Neuronal stem cell (in vitro differentiated cells): ENCODE results near the gene TMEM130.

ENCODE experiments used
- DNase-seq: peaks from one replicate; pipeline ENCODE4 v3.0.0-alpha.2; 2013; ENCODE audit warnings: low spot score
- H2AFZ ChIP-seq: one replicate; pipeline ENCODE4 v1.6.1; 2013; ENCODE audit warnings: mild to moderate bottlenecking, low read length, inconsistent platforms
- H2AK5ac ChIP-seq: 2 replicates; pipeline ENCODE4 v1.6.1; 2013; ENCODE audit warnings: low read depth, mild to moderate bottlenecking, inconsistent platforms, low read length, moderate library complexity, mixed read lengths
- H2BK120ac ChIP-seq: 2 replicates; pipeline ENCODE4 v1.6.1; 2013; ENCODE audit warnings: low read depth, mild to moderate bottlenecking, inconsistent platforms, low read length, moderate library complexity, mixed read lengths
- H2BK12ac ChIP-seq: one replicate; pipeline ENCODE4 v1.6.1; 2013; ENCODE audit warnings: low read length, inconsistent platforms
- H2BK15ac ChIP-seq: 2 replicates; pipeline ENCODE4 v1.6.1; 2013; ENCODE audit warnings: mild to moderate bottlenecking, low read length, inconsistent platforms, mixed read lengths
- H2BK5ac ChIP-seq: one replicate; pipeline ENCODE4 v1.6.1; 2013; ENCODE audit warnings: inconsistent platforms, mild to moderate bottlenecking, low read length, moderate library complexity
- H3K14ac ChIP-seq: one replicate; pipeline ENCODE4 v1.6.1; 2013; ENCODE audit warnings: low read length, inconsistent platforms
- H3K18ac ChIP-seq: 2 replicates; pipeline ENCODE4 v1.6.1; 2013; ENCODE audit warnings: low read length, inconsistent platforms
- H3K23ac ChIP-seq: 2 replicates; pipeline ENCODE4 v1.6.1; 2013; ENCODE audit warnings: low read depth, mild to moderate bottlenecking, mixed read lengths, low read length, inconsistent platforms; ENCODE audit not compliant: poor library complexity
- H3K27ac ChIP-seq: replicated peaks from 3 replicates; pipeline ENCODE4 v1.5.1; 2013; ENCODE audit warnings: low read length, inconsistent platforms
- H3K27me3 ChIP-seq, 3 experiments: 2 replicates each; pipeline ENCODE4 v1.6.1; 2013; ENCODE audit warnings: low read length in 3 of 3, mild to moderate bottlenecking in 2 of 3, inconsistent platforms in 1 of 3, low read depth in 1 of 3, mixed read lengths in 1 of 3, moderate library complexity in 1 of 3; ENCODE audit not compliant: control insufficient read depth in 3 of 3, insufficient read depth in 3 of 3
- H3K36me3 ChIP-seq, 2 donors: replicated peaks in 1 of 2; 2 replicates each; pipeline ENCODE4 v1.6.1; 2013; ENCODE audit warnings: low read length in 2 of 2; ENCODE audit not compliant: control insufficient read depth in 2 of 2, insufficient read depth in 2 of 2
- H3K4ac ChIP-seq: 2 replicates; pipeline ENCODE4 v1.6.1; 2013; ENCODE audit warnings: inconsistent platforms, mild to moderate bottlenecking, low read length, moderate library complexity
- H3K4me1 ChIP-seq, 2 donors: 1 replicate in 1 of 2; 2 replicates in 1 of 2; pipeline ENCODE4 v1.6.1; 2013; ENCODE audit warnings: low read length in 2 of 2, low read depth in 1 of 2; ENCODE audit not compliant: control insufficient read depth in 2 of 2, insufficient read depth in 1 of 2
- H3K4me2 ChIP-seq: one replicate; pipeline ENCODE4 v1.6.1; 2013; ENCODE audit warnings: mild to moderate bottlenecking, low read length, inconsistent platforms; ENCODE audit not compliant: insufficient read depth, poor library complexity, severe bottlenecking
- H3K4me3 ChIP-seq, 2 donors: 2 replicates each; pipeline ENCODE4 v1.5.1; 2013; ENCODE audit warnings: low read length in 2 of 2, mild to moderate bottlenecking in 2 of 2, inconsistent platforms in 1 of 2, moderate library complexity in 1 of 2
- H3K79me1 ChIP-seq: one replicate; pipeline ENCODE4 v1.6.1; 2013; ENCODE audit warnings: low read depth, mild to moderate bottlenecking, inconsistent platforms, low read length, moderate library complexity
- H3K9ac ChIP-seq: one replicate; pipeline ENCODE4 v1.6.1; 2013; ENCODE audit warnings: mild to moderate bottlenecking, low read depth, low read length, inconsistent platforms; ENCODE audit not compliant: poor library complexity
- H3K9me3 ChIP-seq, 2 donors: replicated peaks in 1 of 2; 2 replicates each; pipeline versions ENCODE3 to v1.6.1; 2013; ENCODE audit warnings: low read length in 2 of 2, mild to moderate bottlenecking in 2 of 2, inconsistent platforms in 1 of 2, low read depth in 1 of 2, mixed read lengths in 1 of 2, moderate library complexity in 1 of 2; ENCODE audit not compliant: control insufficient read depth in 2 of 2, insufficient read depth in 1 of 2
- H4K8ac ChIP-seq: one replicate; pipeline ENCODE4 v1.6.1; 2013; ENCODE audit warnings: low read depth, mild to moderate bottlenecking, inconsistent platforms, low read length, moderate library complexity
- H4K91ac ChIP-seq: one replicate; pipeline ENCODE4 v1.6.1; 2013; ENCODE audit warnings: low read length, low read depth, mild to moderate bottlenecking, inconsistent platforms; ENCODE audit not compliant: poor library complexity
- WGBS, 2 donors: extraction: QIAGEN DNeasy Blood & Tissue Kit; methylation state at CpG; one replicate each; pipeline ENCODE4 v1.1.7; 2013; ENCODE audit warnings: missing lambda C conversion rate in 2 of 2, mixed read lengths in 1 of 2; ENCODE audit not compliant: insufficient read length in 2 of 2, insufficient replicate concordance in 1 of 2; ENCODE audit errors: extremely low coverage in 2 of 2; 5-methylcytosine and 5-hydroxymethylcytosine counted together

The TMEM130 gene

GRCh38 chr7:98866351-98866750 lies 3.5 kb downstream of the TMEM130 start:
- Histone ChIP-seq H3K79me1 (no peaks in the 10 kb centered on the region), H3K9ac (no peak overlapping the region), H3K4me2 (no peak overlapping the region), H2AK5ac (no peak overlapping the region), H3K18ac (peak overlapping the region; percentile 59), H3K4me1 (peaks cover 4 to 16% of the 10 kb centered on the region in 2 donors), H2AFZ (no peak overlapping the region), H2BK15ac (no peak overlapping the region), H2BK5ac (no peak overlapping the region), H3K27ac (no peak overlapping the region), H2BK12ac (no peak overlapping the region), H4K8ac (no peak overlapping the region), H3K36me3 (no peaks in the 10 kb centered on the region), H3K4ac (no peak overlapping the region), H3K14ac (peak overlapping the region; percentile 84), H3K23ac (no peak overlapping the region), H3K9me3 (no peaks in the 10 kb centered on the region), H2BK120ac (no peak overlapping the region), H3K4me3 (no peak overlapping the region), H4K91ac (no peak overlapping the region), H3K27me3 (peaks cover 5 to 40% (median 20%) of the 10 kb centered on the region in 3 experiments)
- DNase-seq, result no peak
- no CpG with 5 or more reads among the region's 12 CpGs for WGBS, 2 donors

- no peaks in the 10 kb centered on the region for H3K36me3 ChIP-seq
- no peak overlapping the region for H3K4me2 ChIP-seq
- no peak overlapping the region for H3K9ac ChIP-seq
- no peaks in the 10 kb centered on the region for H3K9me3 ChIP-seq
- H2BK15ac ChIP-seq, result peak overlapping the region; percentile 39
- peak overlapping the region; percentile 11 for H2AK5ac ChIP-seq
- no peak for DNase-seq
- H2BK12ac ChIP-seq, result no peak overlapping the region
- peaks cover 4 to 10% of the 10 kb centered on the region in 2 donors for H3K4me1 ChIP-seq
- H4K91ac ChIP-seq, result no peak overlapping the region
- no peaks in the 10 kb centered on the region for H3K79me1 ChIP-seq
- H3K4me3 ChIP-seq, result no peak overlapping the region
- H2BK5ac ChIP-seq, result no peak overlapping the region
- no CpG with 5 or more reads among the region's 14 CpGs for WGBS, 2 donors
- H3K14ac ChIP-seq, result peak overlapping the region; percentile 95
- no peak overlapping the region for H2BK120ac ChIP-seq
- H4K8ac ChIP-seq, result peak overlapping the region; percentile 77
- H3K4ac ChIP-seq, result no peak overlapping the region
- peaks cover 5 to 28% (median 12%) of the 10 kb centered on the region in 3 experiments for H3K27me3 ChIP-seq
- H2AFZ ChIP-seq, result no peak overlapping the region
- H3K27ac ChIP-seq, result no peak overlapping the region
- H3K18ac ChIP-seq, result peak overlapping the region; percentile 89
- no peak overlapping the region for H3K23ac ChIP-seq
Observed at GRCh38 chr7:98864731-98865453, 4.9 kb downstream of the TMEM130 start.

- Histone ChIP-seq H3K4ac (no peak overlapping the region), H4K91ac (no peak overlapping the region), H3K23ac (no peak overlapping the region), H2AK5ac (no peak overlapping the region), H3K14ac (no peak overlapping the region), H3K27me3 (peaks cover 0 to 16% (median 0%) of the 10 kb centered on the region in 3 experiments), H3K4me1 (peaks cover 4 to 8% of the 10 kb centered on the region in 2 donors), H3K9ac (no peak overlapping the region), H3K79me1 (no peaks in the 10 kb centered on the region), H3K4me2 (no peak overlapping the region), H3K9me3 (no peaks in the 10 kb centered on the region), H2BK5ac (no peak overlapping the region), H2AFZ (no peak overlapping the region), H3K27ac (no peak overlapping the region), H3K36me3 (no peaks in the 10 kb centered on the region), H4K8ac (no peak overlapping the region), H2BK120ac (no peak overlapping the region), H2BK15ac (no peak overlapping the region), H2BK12ac (no peak overlapping the region), H3K4me3 (no peak overlapping the region), H3K18ac (no peak overlapping the region)
- no peak for DNase-seq
- no CpG with 5 or more reads among the region's 2 CpGs for WGBS, 2 donors
Observed at GRCh38 chr7:98863601-98864000, 6.2 kb downstream of the TMEM130 start.

- Histone ChIP-seq H3K4me1 (peaks cover 4 to 8% of the 10 kb centered on the region in 2 donors), H2AK5ac (peak overlapping the region; percentile 91), H2BK15ac (peak overlapping the region; percentile 83), H3K4me2 (no peak overlapping the region), H3K27ac (no peak overlapping the region), H2AFZ (no peak overlapping the region), H2BK120ac (no peak overlapping the region), H3K9ac (no peak overlapping the region), H3K4me3 (no peak overlapping the region), H3K36me3 (no peaks in the 10 kb centered on the region), H3K4ac (no peak overlapping the region), H4K91ac (no peak overlapping the region), H3K18ac (peak overlapping the region; percentile 51), H3K79me1 (no peaks in the 10 kb centered on the region), H3K23ac (no peak overlapping the region), H4K8ac (no peak overlapping the region), H2BK5ac (no peak overlapping the region), H3K27me3 (peaks cover 0 to 11% (median 0%) of the 10 kb centered on the region in 3 experiments), H3K9me3 (no peaks in the 10 kb centered on the region), H2BK12ac (peak overlapping the region; percentile 78), H3K14ac (peak overlapping the region; percentile 76)
- WGBS, 2 donors, result no CpG with 5 or more reads among the region's 29 CpGs
- DNase-seq, result no peak
Observed at GRCh38 chr7:98862716-98863420, 6.9 kb downstream of the TMEM130 start.
